ENCODE results near the gene TXN.

GRCh38 chr9:110220809-110221208, 35.5 kb downstream of the TXN start:
- TF ChIP-seq, protein P1, sequence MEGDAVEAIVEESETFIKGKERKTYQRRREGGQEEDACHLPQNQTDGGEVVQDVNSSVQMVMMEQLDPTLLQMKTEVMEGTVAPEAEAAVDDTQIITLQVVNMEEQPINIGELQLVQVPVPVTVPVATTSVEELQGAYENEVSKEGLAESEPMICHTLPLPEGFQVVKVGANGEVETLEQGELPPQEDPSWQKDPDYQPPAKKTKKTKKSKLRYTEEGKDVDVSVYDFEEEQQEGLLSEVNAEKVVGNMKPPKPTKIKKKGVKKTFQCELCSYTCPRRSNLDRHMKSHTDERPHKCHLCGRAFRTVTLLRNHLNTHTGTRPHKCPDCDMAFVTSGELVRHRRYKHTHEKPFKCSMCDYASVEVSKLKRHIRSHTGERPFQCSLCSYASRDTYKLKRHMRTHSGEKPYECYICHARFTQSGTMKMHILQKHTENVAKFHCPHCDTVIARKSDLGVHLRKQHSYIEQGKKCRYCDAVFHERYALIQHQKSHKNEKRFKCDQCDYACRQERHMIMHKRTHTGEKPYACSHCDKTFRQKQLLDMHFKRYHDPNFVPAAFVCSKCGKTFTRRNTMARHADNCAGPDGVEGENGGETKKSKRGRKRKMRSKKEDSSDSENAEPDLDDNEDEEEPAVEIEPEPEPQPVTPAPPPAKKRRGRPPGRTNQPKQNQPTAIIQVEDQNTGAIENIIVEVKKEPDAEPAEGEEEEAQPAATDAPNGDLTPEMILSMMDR (IDR thresholded peaks at IDR 0.05; ENCODE audit: insufficient read depth, low read depth, low read length): no peak
- no peak for TF ChIP-seq EZH2 (IDR thresholded peaks at IDR 0.05; ENCODE audit: insufficient read depth, low read length)
